Neutrophil (primary cell): ENCODE data around the gene KIF26B.
"Not testable (repeated sequence)": the region's sequence is repeated elsewhere in the genome, so short reads cannot be mapped to it uniquely, and the experiment has no call there.

Source experiments
- H3K27ac ChIP-seq: fragments of 200-600 bp; sonication (generic); 2 replicates; pipeline ENCODE4 v1.5.1; 2016; ENCODE audit warnings: mild to moderate bottlenecking, moderate library complexity
- H3K27me3 ChIP-seq: fragments of 200-600 bp; sonication (generic); 2 replicates; pipeline ENCODE4 v1.6.0; 2016; ENCODE audit warnings: mild to moderate bottlenecking
- H3K36me3 ChIP-seq: fragments of 200-600 bp; sonication (generic); 2 replicates; pipeline ENCODE4 v1.5.1; 2017
- H3K4me1 ChIP-seq, 2 experiments: fragments of 200-600 bp in 1 of 2; sonication (generic) in 1 of 2; 1 replicate in 1 of 2; 2 replicates in 1 of 2; pipeline versions ENCODE4 v1.5.1 to v1.6.1; 2013 to 2016; ENCODE audit warnings: low read depth in 1 of 2, low read length in 1 of 2, mild to moderate bottlenecking in 1 of 2, moderate library complexity in 1 of 2; ENCODE audit not compliant: control insufficient read depth in 1 of 2, insufficient read depth in 1 of 2
- H3K4me3 ChIP-seq, 2 experiments: fragments of 200-600 bp in 1 of 2; sonication (generic) in 1 of 2; 1 replicate in 1 of 2; 2 replicates in 1 of 2; pipeline ENCODE4 v1.5.1; 2013 to 2016; ENCODE audit warnings: low read depth in 1 of 2, low read length in 1 of 2, mild to moderate bottlenecking in 1 of 2, moderate library complexity in 1 of 2
- H3K9me3 ChIP-seq: fragments of 200-600 bp; sonication (generic); 2 replicates; pipeline ENCODE4 v1.5.1; 2016
- TF ChIP-seq, protein P1 (sequence below): fragments of 200-600 bp; sonication (generic); IDR thresholded peaks from 2 replicates; pipeline ENCODE4 v1.5.1; 2016; ENCODE audit warnings: antibody characterized with exemption

The KIF26B gene

DNA sequence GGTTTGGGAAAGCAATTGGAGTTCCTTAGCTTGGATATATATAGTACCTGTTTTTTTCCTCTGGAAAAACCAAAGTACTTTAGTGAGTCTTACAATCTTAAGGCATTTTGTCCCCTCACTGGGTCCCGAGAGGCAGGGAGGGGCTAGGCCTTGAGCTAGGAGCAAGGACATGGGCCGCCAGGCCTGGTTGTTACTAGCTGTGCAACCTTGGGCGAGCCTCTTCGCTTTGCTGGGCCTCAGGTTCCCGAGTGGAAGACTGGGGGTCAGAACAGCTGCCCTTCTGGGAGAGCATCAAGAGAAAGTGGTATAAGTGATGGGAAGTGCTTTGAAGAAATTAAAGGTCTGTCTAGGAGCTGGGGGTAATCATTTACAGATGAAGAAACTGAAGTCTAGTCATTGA is 553.2 kb downstream of the KIF26B start:
- H3K36me3 ChIP-seq, result no peaks in the 10 kb centered on the region
- peaks cover 9% of the 10 kb centered on the region for H3K27me3 ChIP-seq
- no peaks in the 10 kb centered on the region for H3K4me1 ChIP-seq
- H3K4me3 ChIP-seq, result no peak overlapping the region
- H3K27ac ChIP-seq, result no peak overlapping the region
- no peaks in the 10 kb centered on the region for H3K9me3 ChIP-seq
- TF ChIP-seq, protein P1, sequence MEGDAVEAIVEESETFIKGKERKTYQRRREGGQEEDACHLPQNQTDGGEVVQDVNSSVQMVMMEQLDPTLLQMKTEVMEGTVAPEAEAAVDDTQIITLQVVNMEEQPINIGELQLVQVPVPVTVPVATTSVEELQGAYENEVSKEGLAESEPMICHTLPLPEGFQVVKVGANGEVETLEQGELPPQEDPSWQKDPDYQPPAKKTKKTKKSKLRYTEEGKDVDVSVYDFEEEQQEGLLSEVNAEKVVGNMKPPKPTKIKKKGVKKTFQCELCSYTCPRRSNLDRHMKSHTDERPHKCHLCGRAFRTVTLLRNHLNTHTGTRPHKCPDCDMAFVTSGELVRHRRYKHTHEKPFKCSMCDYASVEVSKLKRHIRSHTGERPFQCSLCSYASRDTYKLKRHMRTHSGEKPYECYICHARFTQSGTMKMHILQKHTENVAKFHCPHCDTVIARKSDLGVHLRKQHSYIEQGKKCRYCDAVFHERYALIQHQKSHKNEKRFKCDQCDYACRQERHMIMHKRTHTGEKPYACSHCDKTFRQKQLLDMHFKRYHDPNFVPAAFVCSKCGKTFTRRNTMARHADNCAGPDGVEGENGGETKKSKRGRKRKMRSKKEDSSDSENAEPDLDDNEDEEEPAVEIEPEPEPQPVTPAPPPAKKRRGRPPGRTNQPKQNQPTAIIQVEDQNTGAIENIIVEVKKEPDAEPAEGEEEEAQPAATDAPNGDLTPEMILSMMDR, result no peak

DNA sequence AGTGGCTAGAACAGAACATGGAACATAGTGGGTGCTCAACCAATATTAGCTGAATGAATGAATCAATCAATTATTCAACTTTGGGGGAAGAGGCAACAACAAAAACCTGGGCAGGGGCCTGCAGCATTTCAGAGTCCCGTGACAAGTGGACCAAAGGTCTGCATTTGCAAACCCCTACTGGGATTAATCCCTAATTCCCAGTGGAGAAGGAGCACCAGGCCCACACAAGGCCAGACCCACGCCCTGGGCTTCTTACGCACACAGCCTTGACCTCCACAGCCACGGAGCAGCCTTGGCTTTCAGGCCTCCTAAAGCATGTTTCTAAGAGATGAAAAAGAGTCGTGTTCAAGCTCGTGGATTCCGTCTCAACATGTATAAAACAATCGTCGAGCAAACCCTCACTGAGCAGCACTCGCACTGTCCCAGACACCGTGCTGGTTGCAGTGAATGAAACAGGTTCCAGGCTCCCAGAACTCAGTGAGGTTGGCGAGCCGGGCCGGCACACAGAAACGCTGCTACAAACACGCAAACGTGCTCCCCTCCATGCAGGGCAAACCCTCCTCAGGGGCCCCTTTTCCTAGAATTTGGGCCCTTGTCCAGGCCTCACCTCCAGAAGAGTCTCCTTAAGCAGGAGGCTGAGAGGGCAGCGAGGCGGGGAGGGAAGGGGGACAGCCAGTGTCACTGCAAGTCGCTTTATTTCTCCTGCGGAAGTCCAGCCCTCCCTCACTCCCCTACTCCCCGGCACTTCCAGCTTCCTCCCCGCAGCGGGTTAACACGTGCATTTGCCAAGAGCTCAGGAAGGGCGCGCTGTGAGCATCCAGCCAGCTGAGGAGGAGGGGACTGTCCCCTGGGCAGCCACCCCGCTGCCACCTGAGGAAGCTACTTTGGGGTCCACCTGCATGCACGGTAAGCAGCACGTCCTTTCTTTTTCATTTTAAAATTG is 556.4 kb downstream of the KIF26B start:
- Histone ChIP-seq H3K9me3 (no peaks in the 10 kb centered on the region), H3K4me3 (no peak overlapping the region), H3K27ac (no peak overlapping the region), H3K4me1 (no peaks in the 10 kb centered on the region), H3K27me3 (peaks cover 9% of the 10 kb centered on the region), H3K36me3 (no peaks in the 10 kb centered on the region)
- TF ChIP-seq, protein P1, result no peak

DNA sequence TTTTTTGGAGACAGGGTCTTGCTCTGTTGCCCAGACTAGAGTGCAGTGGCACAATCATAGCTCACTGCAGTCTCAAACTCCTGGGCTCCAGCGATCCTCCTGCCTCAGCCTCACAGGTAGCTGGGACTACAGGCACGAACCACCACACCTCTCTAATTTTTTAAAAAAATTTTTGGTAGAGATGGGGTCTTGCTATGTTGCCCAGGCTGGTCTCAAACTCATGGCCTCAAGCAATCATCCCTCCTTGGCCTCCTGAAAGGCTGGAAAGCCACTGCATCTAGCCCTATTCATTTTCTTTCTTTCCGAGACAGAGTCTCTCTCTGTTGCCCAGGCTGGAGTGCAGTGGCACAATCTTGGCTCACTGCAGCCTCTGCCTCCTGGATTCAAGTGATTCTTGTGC is 559.2 kb downstream of the KIF26B start:
- not testable (repeated sequence) for H3K27ac ChIP-seq, H3K9me3 ChIP-seq, H3K4me3 ChIP-seq, H3K27me3 ChIP-seq, H3K36me3 ChIP-seq, H3K4me1 ChIP-seq

DNA sequence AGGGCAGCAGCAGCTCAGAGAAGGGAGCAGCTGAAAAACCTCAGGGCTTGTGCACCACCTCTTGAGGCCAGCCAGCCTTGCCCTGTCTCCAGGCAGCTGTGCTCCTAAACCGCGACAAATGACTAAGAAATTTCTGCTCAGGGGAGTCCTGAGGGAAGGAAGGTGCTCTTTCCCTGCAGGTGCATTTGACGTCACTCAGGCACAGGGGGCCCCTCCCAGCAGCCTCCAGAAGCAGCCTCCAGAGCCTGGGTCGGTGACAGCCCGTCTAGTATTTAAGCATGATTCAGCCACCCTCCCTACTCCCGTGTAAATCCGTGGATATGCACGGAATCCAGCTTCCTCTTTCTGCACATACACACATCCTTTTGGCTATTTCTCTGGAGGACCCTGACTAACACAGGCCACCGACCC is 560.5 kb downstream of the KIF26B start:
- TF ChIP-seq, protein P1, result no peak
- no peaks in the 10 kb centered on the region for H3K36me3 ChIP-seq
- H3K9me3 ChIP-seq, result no peaks in the 10 kb centered on the region
- H3K27me3 ChIP-seq, result peaks cover 9% of the 10 kb centered on the region
- no peak overlapping the region for H3K27ac ChIP-seq
- no peaks in the 10 kb centered on the region for H3K4me1 ChIP-seq
- H3K4me3 ChIP-seq, result no peak overlapping the region

DNA sequence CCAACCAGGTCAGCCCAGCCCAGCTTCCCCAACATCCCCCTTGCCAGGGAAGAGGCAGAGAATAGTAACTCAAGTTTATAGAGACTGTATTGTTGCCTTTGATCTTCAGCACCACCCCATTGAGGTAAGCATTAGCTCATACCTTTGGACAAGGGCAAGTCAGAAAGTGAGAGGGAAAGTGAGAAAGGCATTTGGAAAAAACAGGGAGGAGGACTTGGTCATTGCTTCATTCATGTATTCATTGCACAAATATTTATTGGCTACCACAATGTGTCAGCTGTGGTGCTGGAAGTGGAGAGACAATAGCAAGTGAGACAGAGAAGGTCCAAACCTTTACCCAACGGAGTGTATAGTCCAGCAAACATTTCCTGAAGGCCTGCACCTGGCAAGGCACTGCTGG is 561.2 kb downstream of the KIF26B start:
- no peaks in the 10 kb centered on the region for H3K4me1 ChIP-seq

DNA sequence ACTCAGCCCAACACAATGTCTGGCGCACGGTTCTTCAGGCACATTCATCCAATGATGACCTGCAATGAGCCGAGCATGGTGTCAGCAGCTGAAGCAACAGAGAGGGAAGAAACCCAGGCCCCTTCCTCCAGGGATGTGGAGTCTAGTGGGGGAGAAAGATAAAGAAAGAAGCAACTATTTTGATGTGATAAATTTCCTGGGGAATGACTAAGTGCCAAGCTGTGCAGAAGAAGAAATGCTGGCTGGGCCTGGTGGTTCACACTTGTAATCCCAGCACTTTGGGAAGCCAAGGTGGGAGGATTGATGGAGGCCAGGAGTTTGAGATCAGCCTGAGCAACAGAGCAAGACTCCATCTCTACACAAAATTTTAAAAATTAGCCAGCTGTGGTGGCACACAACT is 561.8 kb downstream of the KIF26B start:
- no peaks in the 10 kb centered on the region for H3K9me3 ChIP-seq
- H3K27ac ChIP-seq, result no peak overlapping the region
- H3K4me3 ChIP-seq, result no peak overlapping the region
- no peaks in the 10 kb centered on the region for H3K4me1 ChIP-seq
- no peaks in the 10 kb centered on the region for H3K36me3 ChIP-seq
- peaks cover 2% of the 10 kb centered on the region for H3K27me3 ChIP-seq
- TF ChIP-seq, protein P1, result no peak

More for the DNA sequence above, 561.2 kb downstream of the KIF26B start:
- TF ChIP-seq, protein P1, result no peak
- Histone ChIP-seq H3K27me3 (peaks cover 8% of the 10 kb centered on the region), H3K36me3 (no peaks in the 10 kb centered on the region), H3K9me3 (no peaks in the 10 kb centered on the region), H3K27ac (no peak overlapping the region), H3K4me3 (no peak overlapping the region)
